Neuronal stem cell (in vitro differentiated cells): ENCODE measurements around the gene TMEM131L.

Experiments used
- DNase-seq: peaks from one replicate; pipeline ENCODE4 v3.0.0-alpha.2; 2013; ENCODE audit warnings: low spot score
- H2AFZ ChIP-seq: one replicate; pipeline ENCODE4 v1.6.1; 2013; ENCODE audit warnings: mild to moderate bottlenecking, low read length, inconsistent platforms
- H2AK5ac ChIP-seq: 2 replicates; pipeline ENCODE4 v1.6.1; 2013; ENCODE audit warnings: low read depth, mild to moderate bottlenecking, inconsistent platforms, low read length, moderate library complexity, mixed read lengths
- H2BK120ac ChIP-seq: 2 replicates; pipeline ENCODE4 v1.6.1; 2013; ENCODE audit warnings: low read depth, mild to moderate bottlenecking, inconsistent platforms, low read length, moderate library complexity, mixed read lengths
- H2BK12ac ChIP-seq: one replicate; pipeline ENCODE4 v1.6.1; 2013; ENCODE audit warnings: low read length, inconsistent platforms
- H2BK15ac ChIP-seq: 2 replicates; pipeline ENCODE4 v1.6.1; 2013; ENCODE audit warnings: mild to moderate bottlenecking, low read length, inconsistent platforms, mixed read lengths
- H2BK5ac ChIP-seq: one replicate; pipeline ENCODE4 v1.6.1; 2013; ENCODE audit warnings: inconsistent platforms, mild to moderate bottlenecking, low read length, moderate library complexity
- H3K14ac ChIP-seq: one replicate; pipeline ENCODE4 v1.6.1; 2013; ENCODE audit warnings: low read length, inconsistent platforms
- H3K18ac ChIP-seq: 2 replicates; pipeline ENCODE4 v1.6.1; 2013; ENCODE audit warnings: low read length, inconsistent platforms
- H3K23ac ChIP-seq: 2 replicates; pipeline ENCODE4 v1.6.1; 2013; ENCODE audit warnings: low read depth, mild to moderate bottlenecking, mixed read lengths, low read length, inconsistent platforms; ENCODE audit not compliant: poor library complexity
- H3K27ac ChIP-seq: replicated peaks from 3 replicates; pipeline ENCODE4 v1.5.1; 2013; ENCODE audit warnings: low read length, inconsistent platforms
- H3K27me3 ChIP-seq, 3 experiments: 2 replicates each; pipeline ENCODE4 v1.6.1; 2013; ENCODE audit warnings: low read length in 3 of 3, mild to moderate bottlenecking in 2 of 3, inconsistent platforms in 1 of 3, low read depth in 1 of 3, mixed read lengths in 1 of 3, moderate library complexity in 1 of 3; ENCODE audit not compliant: control insufficient read depth in 3 of 3, insufficient read depth in 3 of 3
- H3K36me3 ChIP-seq, 2 donors: replicated peaks in 1 of 2; 2 replicates each; pipeline ENCODE4 v1.6.1; 2013; ENCODE audit warnings: low read length in 2 of 2; ENCODE audit not compliant: control insufficient read depth in 2 of 2, insufficient read depth in 2 of 2
- H3K4ac ChIP-seq: 2 replicates; pipeline ENCODE4 v1.6.1; 2013; ENCODE audit warnings: inconsistent platforms, mild to moderate bottlenecking, low read length, moderate library complexity
- H3K4me1 ChIP-seq, 2 donors: 1 replicate in 1 of 2; 2 replicates in 1 of 2; pipeline ENCODE4 v1.6.1; 2013; ENCODE audit warnings: low read length in 2 of 2, low read depth in 1 of 2; ENCODE audit not compliant: control insufficient read depth in 2 of 2, insufficient read depth in 1 of 2
- H3K4me2 ChIP-seq: one replicate; pipeline ENCODE4 v1.6.1; 2013; ENCODE audit warnings: mild to moderate bottlenecking, low read length, inconsistent platforms; ENCODE audit not compliant: insufficient read depth, poor library complexity, severe bottlenecking
- H3K4me3 ChIP-seq, 2 donors: 2 replicates each; pipeline ENCODE4 v1.5.1; 2013; ENCODE audit warnings: low read length in 2 of 2, mild to moderate bottlenecking in 2 of 2, inconsistent platforms in 1 of 2, moderate library complexity in 1 of 2
- H3K79me1 ChIP-seq: one replicate; pipeline ENCODE4 v1.6.1; 2013; ENCODE audit warnings: low read depth, mild to moderate bottlenecking, inconsistent platforms, low read length, moderate library complexity
- H3K9ac ChIP-seq: one replicate; pipeline ENCODE4 v1.6.1; 2013; ENCODE audit warnings: mild to moderate bottlenecking, low read depth, low read length, inconsistent platforms; ENCODE audit not compliant: poor library complexity
- H3K9me3 ChIP-seq, 2 donors: replicated peaks in 1 of 2; 2 replicates each; pipeline versions ENCODE3 to v1.6.1; 2013; ENCODE audit warnings: low read length in 2 of 2, mild to moderate bottlenecking in 2 of 2, inconsistent platforms in 1 of 2, low read depth in 1 of 2, mixed read lengths in 1 of 2, moderate library complexity in 1 of 2; ENCODE audit not compliant: control insufficient read depth in 2 of 2, insufficient read depth in 1 of 2
- H4K8ac ChIP-seq: one replicate; pipeline ENCODE4 v1.6.1; 2013; ENCODE audit warnings: low read depth, mild to moderate bottlenecking, inconsistent platforms, low read length, moderate library complexity
- H4K91ac ChIP-seq: one replicate; pipeline ENCODE4 v1.6.1; 2013; ENCODE audit warnings: low read length, low read depth, mild to moderate bottlenecking, inconsistent platforms; ENCODE audit not compliant: poor library complexity
- WGBS, 2 donors: extraction: QIAGEN DNeasy Blood & Tissue Kit; methylation state at CpG; one replicate each; pipeline ENCODE4 v1.1.7; 2013; ENCODE audit warnings: missing lambda C conversion rate in 2 of 2, mixed read lengths in 1 of 2; ENCODE audit not compliant: insufficient read length in 2 of 2, insufficient replicate concordance in 1 of 2; ENCODE audit errors: extremely low coverage in 2 of 2; 5-methylcytosine and 5-hydroxymethylcytosine counted together

TMEM131L gene

DNA sequence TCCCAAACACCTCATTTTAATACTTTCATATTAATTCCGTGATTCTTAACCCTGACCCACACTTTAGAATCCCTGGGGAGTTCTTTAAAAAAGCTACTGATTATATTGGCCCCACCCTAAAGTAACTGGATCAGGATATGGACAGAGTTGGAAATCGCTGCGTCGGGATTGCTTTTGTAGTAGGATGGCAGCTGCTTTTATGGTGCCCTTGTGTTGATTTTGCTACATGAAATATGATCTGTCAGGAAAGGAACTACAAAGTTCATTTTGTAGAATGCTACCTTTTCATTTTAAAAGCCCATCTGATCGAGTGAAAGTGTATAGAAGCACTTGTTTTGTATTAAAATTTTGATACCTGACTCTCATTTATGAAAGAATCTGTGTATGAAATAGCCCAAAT, 43.6 kb downstream of the TMEM131L start:
- Histone ChIP-seq H3K4me3 (no peak overlapping the region), H3K36me3 (peaks cover 0 to 7% of the 10 kb centered on the region in 2 donors), H3K9ac (no peak overlapping the region), H4K91ac (no peak overlapping the region), H2BK12ac (no peak overlapping the region), H3K4me1 (no peaks in the 10 kb centered on the region), H2AK5ac (no peak overlapping the region), H3K4me2 (no peak overlapping the region), H3K23ac (no peak overlapping the region), H3K79me1 (no peaks in the 10 kb centered on the region), H3K27ac (no peak overlapping the region), H2BK15ac (no peak overlapping the region), H4K8ac (no peak overlapping the region), H3K27me3 (no peaks in the 10 kb centered on the region), H3K9me3 (peaks cover 0 to 9% of the 10 kb centered on the region in 2 donors), H3K14ac (no peak overlapping the region), H2AFZ (no peak overlapping the region), H3K18ac (no peak overlapping the region), H2BK5ac (no peak overlapping the region), H2BK120ac (no peak overlapping the region), H3K4ac (no peak overlapping the region)
- WGBS, 2 donors, result 100% methylated on average over 1 of the region's 5 CpGs; no CpG with 5 or more reads in 1 of the 2 donors
- no peak for DNase-seq

DNA sequence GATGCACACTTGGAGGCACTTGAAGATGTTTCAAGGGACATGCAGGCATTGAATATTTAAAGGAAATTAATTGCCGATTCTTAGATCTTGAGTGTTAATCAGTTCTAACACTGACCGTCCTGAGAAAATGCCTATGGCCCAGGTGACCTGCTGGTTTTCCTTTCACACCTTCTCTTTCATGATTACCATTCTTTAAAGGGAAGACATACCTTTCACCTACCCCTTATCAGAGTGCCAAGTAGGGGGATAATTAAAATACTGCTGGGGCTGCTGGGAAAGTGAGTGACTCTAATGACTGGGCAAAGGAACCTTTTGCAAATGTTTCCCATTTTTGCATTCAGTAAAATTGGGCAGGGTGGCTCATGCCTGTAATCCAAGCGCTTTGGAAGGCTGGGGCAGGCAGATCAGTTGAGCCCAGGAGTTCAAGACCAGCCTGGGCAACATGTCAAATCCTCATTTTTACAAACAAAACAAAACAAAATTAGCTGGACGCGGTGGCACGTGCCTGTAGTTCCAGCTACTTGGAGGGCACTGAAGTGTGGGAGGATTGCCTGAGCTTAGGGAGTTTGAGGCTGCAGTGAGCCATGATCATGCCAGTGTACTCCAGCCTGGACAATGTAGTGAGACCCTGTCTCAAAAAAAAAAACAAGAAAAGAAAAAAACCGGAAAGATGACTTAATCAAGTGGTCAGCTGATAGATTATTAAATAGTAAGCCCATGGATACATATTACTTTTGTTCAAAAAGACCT, 44.3 kb downstream of the TMEM131L start:
- Histone ChIP-seq H2BK120ac (no peak overlapping the region), H3K36me3 (peaks cover 0 to 4% of the 10 kb centered on the region in 2 donors), H2AFZ (no peak overlapping the region), H2BK15ac (no peak overlapping the region), H2BK12ac (no peak overlapping the region), H3K27me3 (no peaks in the 10 kb centered on the region), H3K23ac (no peak overlapping the region), H3K9me3 (peaks cover 0 to 6% of the 10 kb centered on the region in 2 donors), H3K4ac (no peak overlapping the region), H2BK5ac (no peak overlapping the region), H4K91ac (no peak overlapping the region), H3K27ac (no peak overlapping the region), H3K14ac (no peak overlapping the region), H3K4me3 (no peak overlapping the region), H3K9ac (no peak overlapping the region), H3K18ac (no peak overlapping the region), H3K4me2 (no peak overlapping the region), H4K8ac (no peak overlapping the region), H3K4me1 (no peaks in the 10 kb centered on the region), H3K79me1 (no peaks in the 10 kb centered on the region), H2AK5ac (no peak overlapping the region)
- WGBS, 2 donors, result no CpG with 5 or more reads among the region's 7 CpGs
- no peak for DNase-seq

DNA sequence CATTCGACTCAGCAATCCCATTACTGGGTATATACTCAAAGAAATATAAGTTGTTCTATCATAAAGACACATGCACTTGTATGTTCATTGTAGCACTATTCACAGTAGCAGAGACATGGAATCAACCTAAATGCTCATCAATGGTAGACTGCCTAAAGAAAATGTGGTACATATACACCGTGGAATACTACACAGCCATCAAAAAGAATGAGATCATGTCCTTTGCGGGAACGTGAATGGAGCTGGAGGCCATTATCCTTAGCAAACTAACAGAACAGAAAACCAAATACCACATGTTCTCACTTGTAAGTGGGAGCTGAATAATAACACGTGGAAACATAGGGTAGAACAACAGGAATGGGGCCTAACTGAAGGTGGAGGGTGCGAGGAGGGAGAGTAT, 44.9 kb downstream of the TMEM131L start:
- Histone ChIP-seq H3K79me1 (no peaks in the 10 kb centered on the region), H3K9ac (no peak overlapping the region), H3K4ac (no peak overlapping the region), H2AFZ (no peak overlapping the region), H4K91ac (no peak overlapping the region), H2BK12ac (no peak overlapping the region), H2AK5ac (no peak overlapping the region), H3K27me3 (no peaks in the 10 kb centered on the region), H3K14ac (no peak overlapping the region), H3K4me3 (no peak overlapping the region), H3K4me1 (no peaks in the 10 kb centered on the region), H2BK15ac (no peak overlapping the region), H3K4me2 (no peak overlapping the region), H2BK120ac (no peak overlapping the region), H3K23ac (no peak overlapping the region), H3K9me3 (peaks cover 0 to 6% of the 10 kb centered on the region in 2 donors), H2BK5ac (no peak overlapping the region), H3K18ac (no peak overlapping the region), H4K8ac (no peak overlapping the region), H3K27ac (no peak overlapping the region), H3K36me3 (peaks cover 0 to 3% of the 10 kb centered on the region in 2 donors)
- WGBS, 2 donors, result no CpG with 5 or more reads among the region's 6 CpGs
- DNase-seq, result no peak

DNA sequence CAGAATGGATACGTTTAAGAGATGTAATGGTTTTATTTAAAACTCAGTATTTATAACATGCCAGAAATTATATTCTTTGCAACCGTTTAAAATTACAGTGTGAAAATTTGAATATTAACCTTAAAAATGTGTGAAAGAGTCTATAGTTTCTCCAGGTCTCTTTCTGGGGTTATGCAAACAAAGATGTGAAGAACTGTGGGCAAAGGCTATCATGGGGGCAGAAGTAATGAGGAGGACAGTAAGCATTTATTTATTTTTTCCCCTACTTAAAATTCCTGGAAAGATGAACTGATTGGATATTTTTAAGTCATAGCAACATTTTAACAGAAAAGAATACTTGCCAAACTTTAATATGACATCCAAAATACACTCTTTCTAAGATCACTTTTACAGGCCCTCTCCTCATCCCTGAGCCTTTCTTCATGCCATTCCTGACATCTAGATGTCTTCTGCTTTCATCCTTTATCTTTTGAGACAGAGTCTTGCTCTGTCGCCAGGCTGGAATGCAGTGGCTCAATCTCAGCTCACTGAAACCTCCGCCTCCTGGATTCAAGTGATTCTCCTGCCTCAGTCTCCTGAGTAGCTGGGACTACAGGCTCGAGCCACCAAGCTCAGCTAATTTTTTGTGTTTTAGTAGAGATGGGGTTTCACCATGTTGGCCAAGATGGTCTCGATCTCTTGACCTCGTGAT, 46.1 kb downstream of the TMEM131L start:
- H3K9ac ChIP-seq, result no peak overlapping the region
- H3K4me3 ChIP-seq, result no peak overlapping the region
- H3K4ac ChIP-seq, result no peak overlapping the region
- no peak for DNase-seq
- H2BK15ac ChIP-seq, result no peak overlapping the region
- no peaks in the 10 kb centered on the region for H3K4me1 ChIP-seq
- H2BK5ac ChIP-seq, result no peak overlapping the region
- WGBS, 2 donors, result no CpG with 5 or more reads among the region's 7 CpGs
- no peaks in the 10 kb centered on the region for H3K79me1 ChIP-seq
- H3K36me3 ChIP-seq, result peaks cover 0 to 8% of the 10 kb centered on the region in 2 donors
- H2BK12ac ChIP-seq, result no peak overlapping the region
- H2AFZ ChIP-seq, result no peak overlapping the region
- no peak overlapping the region for H3K23ac ChIP-seq
- no peak overlapping the region for H3K14ac ChIP-seq
- no peaks in the 10 kb centered on the region for H3K27me3 ChIP-seq
- H3K18ac ChIP-seq, result no peak overlapping the region
- no peak overlapping the region for H4K8ac ChIP-seq
- no peak overlapping the region for H3K27ac ChIP-seq
- no peak overlapping the region for H2AK5ac ChIP-seq
- peaks cover 0 to 6% of the 10 kb centered on the region in 2 donors for H3K9me3 ChIP-seq
- H2BK120ac ChIP-seq, result no peak overlapping the region
- no peak overlapping the region for H4K91ac ChIP-seq
- no peak overlapping the region for H3K4me2 ChIP-seq
